Right atrium auricular region (tissue), 2 donors: ENCODE data around the gene RET. TPM values are rescaled to one million over a fixed set of nuclear protein-coding genes. Genes with fewer than 3 reads are reported as not detected.

Experiments
- DNase-seq: peaks from one replicate; pipeline ENCODE4 v3.0.0-alpha.2; 2019; ENCODE audit warnings: low spot score
- H3K27ac ChIP-seq, 2 donors: fragments of 200-600 bp; sonication (generic); 1 replicate in 1 of 2; 2 replicates in 1 of 2; pipeline ENCODE4 v1.5.1; 2016 to 2019
- H3K27me3 ChIP-seq, 2 donors: fragments of 200-600 bp; sonication (generic); one replicate each; pipeline versions ENCODE4 v1.5.1 to v1.6.0; 2017 to 2019
- H3K36me3 ChIP-seq: fragments of 200-600 bp; sonication (generic); one replicate; pipeline ENCODE4 v1.5.1; 2016
- H3K4me1 ChIP-seq, 2 donors: fragments of 200-600 bp; sonication (generic); one replicate each; pipeline versions ENCODE4 v1.5.1 to v1.6.0; 2017 to 2019
- H3K4me3 ChIP-seq, 2 donors: fragments of 200-600 bp; sonication (generic); 1 replicate in 1 of 2; 2 replicates in 1 of 2; pipeline ENCODE4 v1.5.1; 2017 to 2019; ENCODE audit warnings: mild to moderate bottlenecking in 1 of 2, moderate library complexity in 1 of 2
- H3K9me3 ChIP-seq, 2 donors: fragments of 200-600 bp; sonication (generic); one replicate each; pipeline ENCODE4 v1.5.1; 2019
- total RNA-seq, 2 donors: library from RNA; depleted of rRNA; stranded (reverse); fragments of >200 nt; gene quantifications; one replicate each; pipeline ENCODE4 v1.1.0, GENCODE V29; 2016
- TF ChIP-seq, protein P1 (sequence below), 2 donors: fragments of 200-600 bp; sonication (generic); IDR thresholded peaks; one replicate each; pipeline ENCODE4 v1.5.1; 2019; ENCODE audit warnings: antibody characterized with exemption in 2 of 2

The RET gene
- total RNA-seq, 2 donors from 2014 or later: 0.12 to 0.44 TPM

DNA sequence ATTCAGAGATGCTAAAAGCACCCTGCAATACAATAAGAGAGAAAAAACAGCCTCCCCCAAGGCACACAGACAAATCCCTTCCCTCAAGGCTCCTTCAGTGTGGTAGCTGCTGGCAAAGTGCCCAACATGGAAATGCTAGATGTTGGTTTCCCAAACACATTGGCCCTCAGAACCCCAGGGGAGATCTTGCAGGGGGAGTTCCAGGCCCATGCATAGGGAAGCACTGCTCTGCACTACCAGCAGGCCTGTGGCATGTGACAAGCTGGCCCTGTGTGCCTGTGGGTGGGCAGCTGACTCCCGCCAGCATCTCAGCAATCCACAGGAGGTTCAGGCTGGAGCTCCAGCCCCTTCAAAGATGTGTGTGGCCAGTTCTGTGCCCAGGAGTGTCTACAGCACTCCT, 44.6 kb downstream of the RET start:
- no peak overlapping the region for H3K4me3 ChIP-seq
- H3K27ac ChIP-seq: no peak overlapping the region
- no peaks in the 10 kb centered on the region for H3K27me3 ChIP-seq
- no peaks in the 10 kb centered on the region for H3K36me3 ChIP-seq
- no peaks in the 10 kb centered on the region for H3K4me1 ChIP-seq
- H3K9me3 ChIP-seq: no peaks in the 10 kb centered on the region
- TF ChIP-seq, protein P1, sequence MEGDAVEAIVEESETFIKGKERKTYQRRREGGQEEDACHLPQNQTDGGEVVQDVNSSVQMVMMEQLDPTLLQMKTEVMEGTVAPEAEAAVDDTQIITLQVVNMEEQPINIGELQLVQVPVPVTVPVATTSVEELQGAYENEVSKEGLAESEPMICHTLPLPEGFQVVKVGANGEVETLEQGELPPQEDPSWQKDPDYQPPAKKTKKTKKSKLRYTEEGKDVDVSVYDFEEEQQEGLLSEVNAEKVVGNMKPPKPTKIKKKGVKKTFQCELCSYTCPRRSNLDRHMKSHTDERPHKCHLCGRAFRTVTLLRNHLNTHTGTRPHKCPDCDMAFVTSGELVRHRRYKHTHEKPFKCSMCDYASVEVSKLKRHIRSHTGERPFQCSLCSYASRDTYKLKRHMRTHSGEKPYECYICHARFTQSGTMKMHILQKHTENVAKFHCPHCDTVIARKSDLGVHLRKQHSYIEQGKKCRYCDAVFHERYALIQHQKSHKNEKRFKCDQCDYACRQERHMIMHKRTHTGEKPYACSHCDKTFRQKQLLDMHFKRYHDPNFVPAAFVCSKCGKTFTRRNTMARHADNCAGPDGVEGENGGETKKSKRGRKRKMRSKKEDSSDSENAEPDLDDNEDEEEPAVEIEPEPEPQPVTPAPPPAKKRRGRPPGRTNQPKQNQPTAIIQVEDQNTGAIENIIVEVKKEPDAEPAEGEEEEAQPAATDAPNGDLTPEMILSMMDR (IDR thresholded peaks at IDR 0.05): no peak
- DNase-seq: no peak

DNA sequence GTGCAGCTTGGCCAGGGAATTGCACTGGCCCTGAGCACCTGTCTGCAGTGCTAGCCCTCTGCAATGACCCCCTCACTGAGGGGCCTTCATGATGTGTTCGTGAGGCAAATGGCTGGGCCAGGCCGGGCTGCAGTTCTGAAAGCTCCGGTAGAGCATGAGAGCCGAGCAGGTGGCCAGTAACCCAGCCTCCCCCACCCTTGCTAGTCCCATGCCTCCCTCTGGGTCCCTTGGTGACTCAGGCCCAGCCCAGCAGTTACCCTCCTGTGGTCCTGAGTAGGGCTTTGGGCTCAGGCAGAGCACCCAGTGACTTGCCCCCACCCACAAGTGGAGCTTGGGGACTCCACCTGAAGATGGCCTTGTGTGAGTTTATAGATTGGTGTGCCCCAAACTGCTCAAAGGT, 45.2 kb downstream of the RET start:
- TF ChIP-seq, protein P1 (IDR thresholded peaks at IDR 0.05): no peak
- no peak overlapping the region for H3K27ac ChIP-seq
- H3K4me3 ChIP-seq: no peak overlapping the region
- DNase-seq: no peak
- no peaks in the 10 kb centered on the region for H3K36me3 ChIP-seq
- no peaks in the 10 kb centered on the region for H3K4me1 ChIP-seq
- H3K9me3 ChIP-seq: no peaks in the 10 kb centered on the region
- H3K27me3 ChIP-seq: no peaks in the 10 kb centered on the region

GRCh38 chr10:43122826-43123225, 46.0 kb downstream of the RET start:
- H3K36me3 ChIP-seq: no peaks in the 10 kb centered on the region
- H3K27ac ChIP-seq: no peak overlapping the region
- no peaks in the 10 kb centered on the region for H3K9me3 ChIP-seq
- H3K27me3 ChIP-seq: no peaks in the 10 kb centered on the region
- TF ChIP-seq, protein P1 (IDR thresholded peaks at IDR 0.05): no peak
- H3K4me1 ChIP-seq: no peaks in the 10 kb centered on the region
- no peak for DNase-seq
- H3K4me3 ChIP-seq: no peak overlapping the region

DNA sequence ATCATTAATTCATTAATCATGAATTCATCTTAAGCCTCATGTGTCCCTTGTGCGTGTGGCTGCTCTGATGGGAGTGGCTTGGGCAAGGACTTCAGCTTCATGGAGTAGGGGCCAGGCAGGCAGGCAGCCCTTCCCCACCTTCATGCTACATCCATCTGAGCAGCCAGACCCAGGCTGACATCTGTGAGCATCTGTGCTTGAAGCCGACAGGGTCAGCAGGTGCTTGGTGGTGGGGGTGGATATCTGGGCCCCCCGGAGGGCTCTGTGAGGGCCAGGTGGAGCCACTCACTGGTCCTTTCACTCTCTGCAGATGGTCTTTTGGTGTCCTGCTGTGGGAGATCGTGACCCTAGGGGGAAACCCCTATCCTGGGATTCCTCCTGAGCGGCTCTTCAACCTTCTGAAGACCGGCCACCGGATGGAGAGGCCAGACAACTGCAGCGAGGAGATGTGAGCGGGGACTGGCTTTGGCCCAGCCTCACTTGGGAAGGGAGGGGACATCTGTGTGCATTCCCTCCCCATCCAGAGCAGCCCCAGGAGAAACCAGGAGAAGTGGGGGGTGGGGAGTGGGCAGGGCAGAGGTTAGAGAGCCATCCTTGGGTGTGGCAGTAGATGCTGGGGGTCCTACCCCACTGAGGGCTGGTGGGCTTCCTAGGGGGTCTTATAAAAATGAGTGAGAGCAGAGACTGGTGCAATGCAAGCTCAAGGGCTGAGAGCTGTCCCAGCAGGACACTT, 46.7 kb downstream of the RET start:
- Histone ChIP-seq H3K27ac (no peak overlapping the region), H3K4me3 (no peak overlapping the region), H3K36me3 (no peaks in the 10 kb centered on the region), H3K9me3 (no peaks in the 10 kb centered on the region), H3K27me3 (no peaks in the 10 kb centered on the region), H3K4me1 (no peaks in the 10 kb centered on the region)
- TF ChIP-seq, protein P1 (IDR thresholded peaks at IDR 0.05): no peak
- no peak for DNase-seq

- DNase-seq: no peak
- no peaks in the 10 kb centered on the region for H3K27me3 ChIP-seq
- H3K4me3 ChIP-seq: no peak overlapping the region
- no peaks in the 10 kb centered on the region for H3K36me3 ChIP-seq
- no peaks in the 10 kb centered on the region for H3K9me3 ChIP-seq
- TF ChIP-seq, protein P1 (IDR thresholded peaks at IDR 0.05): no peak
- H3K4me1 ChIP-seq: no peaks in the 10 kb centered on the region
- no peak overlapping the region for H3K27ac ChIP-seq
Measured at GRCh38 chr10:43124094-43124521, 47.2 kb downstream of the RET start.
